GM19043 (cell line): Measurements from ENCODE around the gene USP10.

Experiments used
- ATAC-seq: cut with Tn5 transposase; IDR thresholded peaks from one replicate; pipeline ENCODE4 v1.9.1; 2021; ENCODE audit warnings: low read depth; ENCODE audit not compliant: unreplicated experiment

USP10 gene

GRCh38 chr16:84765616-84766580 is 66.1 kb downstream of the USP10 start:
- ATAC-seq = no peak

- ATAC-seq = no peak
Observed at GRCh38 chr16:84766978-84767773, 67.4 kb downstream of the USP10 start.

GRCh38 chr16:84768061-84768807 is 68.4 kb downstream of the USP10 start:
- ATAC-seq = no peak

GRCh38 chr16:84768808-84769197 is 69.0 kb downstream of the USP10 start:
- ATAC-seq = no peak

- no peak for ATAC-seq
Observed at GRCh38 chr16:84769416-84769815, 69.6 kb downstream of the USP10 start.

- ATAC-seq = no peak
Observed at GRCh38 chr16:84773312-84773711, 73.5 kb downstream of the USP10 start.

- ATAC-seq = no peak
Observed at GRCh38 chr16:84774810-84775209, 75.0 kb downstream of the USP10 start.

- ATAC-seq = no peak
Observed at GRCh38 chr16:84775262-84775810, 75.5 kb downstream of the USP10 start.

GRCh38 chr16:84777435-84777834 is 77.6 kb downstream of the USP10 start:
- no peak for ATAC-seq

- ATAC-seq = no peak
Observed at GRCh38 chr16:84778720-84779119, 78.9 kb downstream of the USP10 start.

GRCh38 chr16:84780063-84780462 is 80.3 kb downstream of the USP10 start:
- ATAC-seq = no peak

GRCh38 chr16:84780544-84781376 is 81.0 kb downstream of the USP10 start:
- no peak for ATAC-seq

GRCh38 chr16:84782846-84783245 is 83.0 kb downstream of the USP10 start:
- ATAC-seq = no peak

- ATAC-seq = no peak
Observed at GRCh38 chr16:84785843-84786581, 86.2 kb downstream of the USP10 start.

- ATAC-seq = no peak
Observed at GRCh38 chr16:84786605-84787262, 86.9 kb downstream of the USP10 start.

GRCh38 chr16:84787263-84787622 is 87.4 kb downstream of the USP10 start:
- ATAC-seq = no peak

- no peak for ATAC-seq
Observed at GRCh38 chr16:84788920-84789391, 89.2 kb downstream of the USP10 start.

GRCh38 chr16:84789431-84789830 is 89.6 kb downstream of the USP10 start:
- no peak for ATAC-seq
